ENCODE measurements around the gene GARRE1. TPM values are rescaled to one million over a fixed set of nuclear protein-coding genes. Genes with fewer than 3 reads are reported as not detected.

The GARRE1 gene
- total RNA-seq, 1 donor from 2014 or later = 20.1 TPM

DNA sequence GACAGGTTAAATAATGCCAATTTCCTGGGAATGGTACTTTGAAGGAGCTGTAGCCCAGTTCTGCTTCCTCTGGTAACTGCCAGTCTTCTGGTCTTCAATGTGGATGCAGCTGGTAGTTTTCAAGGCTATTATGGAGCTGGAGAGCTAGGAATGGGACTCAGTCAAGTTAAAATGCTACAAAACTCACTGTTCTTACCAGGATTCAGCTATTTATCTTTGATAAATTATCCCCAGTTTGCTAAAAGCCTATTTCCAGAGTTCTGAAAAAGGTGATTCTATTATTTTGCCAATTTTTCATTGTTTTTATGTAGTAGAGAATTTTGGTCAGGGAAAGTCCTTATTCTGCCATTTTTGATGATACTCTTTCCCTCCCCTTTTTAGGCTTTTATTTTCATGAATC, 40.7 kb downstream of the GARRE1 start:
- H3K36me3 ChIP-seq (ENCODE audit: insufficient read depth, low read length) = peaks cover 4% of the 10 kb centered on the region
- no peaks in the 10 kb centered on the region for H3K27me3 ChIP-seq (ENCODE audit: insufficient read depth, low read length)
- TF ChIP-seq, protein P1, sequence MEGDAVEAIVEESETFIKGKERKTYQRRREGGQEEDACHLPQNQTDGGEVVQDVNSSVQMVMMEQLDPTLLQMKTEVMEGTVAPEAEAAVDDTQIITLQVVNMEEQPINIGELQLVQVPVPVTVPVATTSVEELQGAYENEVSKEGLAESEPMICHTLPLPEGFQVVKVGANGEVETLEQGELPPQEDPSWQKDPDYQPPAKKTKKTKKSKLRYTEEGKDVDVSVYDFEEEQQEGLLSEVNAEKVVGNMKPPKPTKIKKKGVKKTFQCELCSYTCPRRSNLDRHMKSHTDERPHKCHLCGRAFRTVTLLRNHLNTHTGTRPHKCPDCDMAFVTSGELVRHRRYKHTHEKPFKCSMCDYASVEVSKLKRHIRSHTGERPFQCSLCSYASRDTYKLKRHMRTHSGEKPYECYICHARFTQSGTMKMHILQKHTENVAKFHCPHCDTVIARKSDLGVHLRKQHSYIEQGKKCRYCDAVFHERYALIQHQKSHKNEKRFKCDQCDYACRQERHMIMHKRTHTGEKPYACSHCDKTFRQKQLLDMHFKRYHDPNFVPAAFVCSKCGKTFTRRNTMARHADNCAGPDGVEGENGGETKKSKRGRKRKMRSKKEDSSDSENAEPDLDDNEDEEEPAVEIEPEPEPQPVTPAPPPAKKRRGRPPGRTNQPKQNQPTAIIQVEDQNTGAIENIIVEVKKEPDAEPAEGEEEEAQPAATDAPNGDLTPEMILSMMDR (IDR thresholded peaks at IDR 0.05; ENCODE audit: insufficient read depth, low read depth, low read length) = no peak
- no peak for TF ChIP-seq EZH2 (IDR thresholded peaks at IDR 0.05; ENCODE audit: insufficient read depth, low read length)
- H3K79me2 ChIP-seq (ENCODE audit: insufficient read depth, low read length) = peaks cover 7% of the 10 kb centered on the region
- Mint-ChIP-seq H3K9me3 (ENCODE audit: unreplicated experiment) (no peaks in the 10 kb centered on the region), H3K27ac (ENCODE audit: unreplicated experiment) (no peak overlapping the region), H3K27me3 (ENCODE audit: low read depth, unreplicated experiment) (no peaks in the 10 kb centered on the region), H3K4me3 (ENCODE audit: unreplicated experiment) (no peak overlapping the region), H3K4me1 (ENCODE audit: low read depth, unreplicated experiment) (peaks cover 6% of the 10 kb centered on the region), H3K36me3 (ENCODE audit: low read depth, unreplicated experiment) (peaks cover 12% of the 10 kb centered on the region)
- no peak overlapping the region for H3K27ac ChIP-seq (ENCODE audit: low read depth, low read length)
- FAIRE-seq (no peak), DNase-seq (ENCODE audit: low read depth) (no peak)
- H3K4me3 ChIP-seq (ENCODE audit: insufficient read depth, low read depth, low read length) = no peak overlapping the region
- no peak overlapping the region for H3K9ac ChIP-seq (ENCODE audit: low read length)
- H3K4me1 ChIP-seq (ENCODE audit: insufficient read depth, low read length) = no peaks in the 10 kb centered on the region
- H4K20me1 ChIP-seq (ENCODE audit: insufficient read depth, low read length) = peaks cover 8% of the 10 kb centered on the region
- no peak overlapping the region for H3K4me2 ChIP-seq (ENCODE audit: low read length)
- H3K9me3 ChIP-seq (ENCODE audit: insufficient read depth, low read depth, low read length) = no peaks in the 10 kb centered on the region
- H2AFZ ChIP-seq (ENCODE audit: low read depth, low read length) = no peak overlapping the region

DNA sequence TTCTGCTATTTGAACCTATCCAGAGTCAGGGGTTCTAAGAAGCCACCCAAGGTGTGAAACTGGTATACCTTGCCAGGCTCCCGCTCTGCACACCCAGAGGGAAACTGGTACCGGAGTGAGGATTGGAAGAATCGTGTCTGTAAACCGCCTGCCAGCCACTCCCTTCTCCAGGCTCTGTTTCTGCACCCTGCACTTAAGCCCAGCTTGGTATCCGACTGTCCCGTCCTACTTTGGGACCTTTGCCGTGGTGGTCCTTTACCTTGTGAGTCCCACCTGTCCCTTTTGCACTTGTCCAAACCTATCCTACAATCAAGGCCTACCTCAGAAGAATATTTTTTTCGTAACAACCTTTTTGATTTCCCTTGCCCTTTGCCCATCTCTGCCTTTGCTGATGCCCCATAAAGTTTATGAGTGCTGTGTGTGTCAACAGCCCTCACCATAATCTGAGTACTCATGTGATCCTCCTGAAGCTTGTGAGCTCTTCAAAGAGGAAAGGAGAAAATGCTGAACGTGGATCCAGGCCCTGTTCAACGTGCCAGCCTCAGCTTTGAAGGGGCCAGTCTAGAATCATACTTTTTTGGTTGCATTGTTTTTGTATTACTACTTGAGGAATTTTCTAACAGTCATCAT, 44.7 kb downstream of the GARRE1 start:
- H3K27ac Mint-ChIP-seq (ENCODE audit: unreplicated experiment) = no peak overlapping the region
- peaks cover 4% of the 10 kb centered on the region for H3K4me1 Mint-ChIP-seq (ENCODE audit: low read depth, unreplicated experiment)
- no peak overlapping the region for H2AFZ ChIP-seq (ENCODE audit: low read depth, low read length)
- no peaks in the 10 kb centered on the region for H3K27me3 ChIP-seq (ENCODE audit: insufficient read depth, low read length)
- FAIRE-seq (no peak), DNase-seq (ENCODE audit: low read depth) (no peak)
- peaks cover 11% of the 10 kb centered on the region for H3K36me3 ChIP-seq (ENCODE audit: insufficient read depth, low read length)
- no peaks in the 10 kb centered on the region for H3K27me3 Mint-ChIP-seq (ENCODE audit: low read depth, unreplicated experiment)
- H3K27ac ChIP-seq (ENCODE audit: low read depth, low read length) = no peak overlapping the region
- no peaks in the 10 kb centered on the region for H3K9me3 ChIP-seq (ENCODE audit: insufficient read depth, low read depth, low read length)
- no peaks in the 10 kb centered on the region for H3K9me3 Mint-ChIP-seq (ENCODE audit: unreplicated experiment)
- peaks cover 8% of the 10 kb centered on the region for H4K20me1 ChIP-seq (ENCODE audit: insufficient read depth, low read length)
- peaks cover 17% of the 10 kb centered on the region for H3K79me2 ChIP-seq (ENCODE audit: insufficient read depth, low read length)
- no peaks in the 10 kb centered on the region for H3K4me1 ChIP-seq (ENCODE audit: insufficient read depth, low read length)
- no peak overlapping the region for H3K4me2 ChIP-seq (ENCODE audit: low read length)
- H3K36me3 Mint-ChIP-seq (ENCODE audit: low read depth, unreplicated experiment) = peaks cover 18% of the 10 kb centered on the region
- no peak overlapping the region for H3K9ac ChIP-seq (ENCODE audit: low read length)
- H3K4me3 ChIP-seq (ENCODE audit: insufficient read depth, low read depth, low read length) = no peak overlapping the region
- no peak for TF ChIP-seq EZH2 (IDR thresholded peaks at IDR 0.05; ENCODE audit: insufficient read depth, low read length)
- TF ChIP-seq, protein P1 (IDR thresholded peaks at IDR 0.05; ENCODE audit: insufficient read depth, low read depth, low read length) = no peak
- no peak overlapping the region for H3K4me3 Mint-ChIP-seq (ENCODE audit: unreplicated experiment)

DNA sequence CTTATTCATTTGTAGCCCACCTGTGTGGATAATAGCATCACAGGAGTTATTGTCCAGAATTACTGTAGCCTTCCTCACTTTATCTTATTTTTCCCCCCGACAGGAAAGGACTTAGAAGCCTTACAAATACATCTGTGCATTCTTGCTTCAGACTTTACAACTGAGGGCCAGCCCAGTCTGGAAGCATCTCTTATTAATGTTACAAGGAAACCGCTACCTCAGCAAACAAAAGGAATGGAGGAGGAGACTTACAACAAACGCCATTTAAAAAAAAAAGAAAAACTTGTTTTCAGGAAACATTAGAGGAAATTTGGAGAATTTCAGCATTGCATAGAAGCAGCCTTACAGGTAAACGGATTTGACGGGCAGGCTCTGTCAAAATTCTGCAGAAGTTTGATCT, 45.2 kb downstream of the GARRE1 start:
- Mint-ChIP-seq H3K4me3 (ENCODE audit: unreplicated experiment) (no peak overlapping the region), H3K4me1 (ENCODE audit: low read depth, unreplicated experiment) (peaks cover 4% of the 10 kb centered on the region), H3K27ac (ENCODE audit: unreplicated experiment) (no peak overlapping the region), H3K36me3 (ENCODE audit: low read depth, unreplicated experiment) (peaks cover 19% of the 10 kb centered on the region), H3K27me3 (ENCODE audit: low read depth, unreplicated experiment) (no peaks in the 10 kb centered on the region), H3K9me3 (ENCODE audit: unreplicated experiment) (no peaks in the 10 kb centered on the region)
- H3K79me2 ChIP-seq (ENCODE audit: insufficient read depth, low read length) = peaks cover 17% of the 10 kb centered on the region
- no peak for FAIRE-seq
- no peak overlapping the region for H3K4me2 ChIP-seq (ENCODE audit: low read length)
- TF ChIP-seq, protein P1 (IDR thresholded peaks at IDR 0.05; ENCODE audit: insufficient read depth, low read depth, low read length) = no peak
- TF ChIP-seq EZH2 (IDR thresholded peaks at IDR 0.05; ENCODE audit: insufficient read depth, low read length) = no peak
- H2AFZ ChIP-seq (ENCODE audit: low read depth, low read length) = no peak overlapping the region
- H3K27ac ChIP-seq (ENCODE audit: low read depth, low read length) = no peak overlapping the region
- H3K4me1 ChIP-seq (ENCODE audit: insufficient read depth, low read length) = no peaks in the 10 kb centered on the region
- no peak overlapping the region for H3K9ac ChIP-seq (ENCODE audit: low read length)
- H3K9me3 ChIP-seq (ENCODE audit: insufficient read depth, low read depth, low read length) = no peaks in the 10 kb centered on the region
- DNase-seq (ENCODE audit: low read depth) = no peak
- H3K4me3 ChIP-seq (ENCODE audit: insufficient read depth, low read depth, low read length) = no peak overlapping the region
- no peaks in the 10 kb centered on the region for H3K27me3 ChIP-seq (ENCODE audit: insufficient read depth, low read length)
- H3K36me3 ChIP-seq (ENCODE audit: insufficient read depth, low read length) = peaks cover 11% of the 10 kb centered on the region
- H4K20me1 ChIP-seq (ENCODE audit: insufficient read depth, low read length) = peaks cover 8% of the 10 kb centered on the region
